ENCODE results near the gene KCNAB1. TPM values are rescaled to one million over a fixed set of nuclear protein-coding genes. Genes with fewer than 3 reads are reported as not detected.

KCNAB1 gene
- total RNA-seq, 1 donor from 2014 or later: 3.2 TPM

DNA sequence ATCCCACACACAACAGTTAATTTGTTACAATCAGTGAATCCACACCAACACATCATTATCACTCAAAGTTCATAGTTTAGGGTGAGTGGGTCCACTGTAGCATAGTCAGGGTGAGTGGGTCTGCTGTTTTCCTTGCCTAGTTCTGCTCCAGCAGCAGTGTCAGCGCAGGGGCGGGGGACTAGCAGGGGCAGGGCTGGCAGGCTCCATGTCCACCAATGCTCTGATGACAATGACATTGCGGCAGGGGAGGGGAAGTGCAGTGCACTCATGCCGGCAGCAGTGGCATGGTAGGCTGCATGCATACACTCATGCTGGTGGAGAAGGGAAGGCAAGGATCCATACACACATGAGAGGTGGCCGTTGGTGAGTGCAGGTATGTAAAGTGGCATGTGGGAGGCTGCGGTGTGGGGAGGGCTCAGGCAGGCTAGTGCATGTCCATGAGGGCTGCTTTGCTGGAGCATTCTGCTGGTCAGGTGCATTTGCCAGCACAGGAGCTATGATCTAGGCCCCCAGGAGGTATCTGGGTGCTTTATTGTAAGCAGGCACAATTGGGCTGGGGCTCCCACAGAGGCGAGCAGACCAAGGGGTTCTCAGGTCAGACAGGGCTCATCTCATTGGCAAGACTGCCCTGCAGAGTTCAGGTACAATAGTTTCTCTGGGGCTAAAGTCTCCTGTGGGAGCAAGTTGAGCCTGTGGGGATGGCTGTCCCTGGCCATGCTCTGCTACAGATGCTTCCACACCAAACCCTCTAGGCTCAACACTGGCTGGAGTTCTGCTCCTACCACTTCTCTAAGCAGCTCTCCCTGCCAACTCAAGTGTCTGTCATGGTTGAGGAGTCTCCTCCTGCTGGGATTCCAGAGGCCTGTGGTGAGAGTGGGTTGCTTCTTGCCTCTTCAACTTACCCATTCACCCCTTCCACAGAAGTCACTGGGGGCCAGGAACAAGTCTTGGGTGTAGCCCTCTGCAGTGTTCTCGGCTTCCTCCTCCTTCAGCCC is 81.3 kb downstream of the KCNAB1 start:
- peak; percentile 26 for ATAC-seq
- Histone ChIP-seq H3K4me3 (no peak overlapping the region), H3K4me1 (no peaks in the 10 kb centered on the region), H3K27ac (no peak overlapping the region), H3K36me3 (no peaks in the 10 kb centered on the region), H3K27me3 (no peaks in the 10 kb centered on the region), H3K9me3 (no peaks in the 10 kb centered on the region)
- intact Hi-C loops (cut with DNase I): no loop called here
- TF ChIP-seq, protein P1, sequence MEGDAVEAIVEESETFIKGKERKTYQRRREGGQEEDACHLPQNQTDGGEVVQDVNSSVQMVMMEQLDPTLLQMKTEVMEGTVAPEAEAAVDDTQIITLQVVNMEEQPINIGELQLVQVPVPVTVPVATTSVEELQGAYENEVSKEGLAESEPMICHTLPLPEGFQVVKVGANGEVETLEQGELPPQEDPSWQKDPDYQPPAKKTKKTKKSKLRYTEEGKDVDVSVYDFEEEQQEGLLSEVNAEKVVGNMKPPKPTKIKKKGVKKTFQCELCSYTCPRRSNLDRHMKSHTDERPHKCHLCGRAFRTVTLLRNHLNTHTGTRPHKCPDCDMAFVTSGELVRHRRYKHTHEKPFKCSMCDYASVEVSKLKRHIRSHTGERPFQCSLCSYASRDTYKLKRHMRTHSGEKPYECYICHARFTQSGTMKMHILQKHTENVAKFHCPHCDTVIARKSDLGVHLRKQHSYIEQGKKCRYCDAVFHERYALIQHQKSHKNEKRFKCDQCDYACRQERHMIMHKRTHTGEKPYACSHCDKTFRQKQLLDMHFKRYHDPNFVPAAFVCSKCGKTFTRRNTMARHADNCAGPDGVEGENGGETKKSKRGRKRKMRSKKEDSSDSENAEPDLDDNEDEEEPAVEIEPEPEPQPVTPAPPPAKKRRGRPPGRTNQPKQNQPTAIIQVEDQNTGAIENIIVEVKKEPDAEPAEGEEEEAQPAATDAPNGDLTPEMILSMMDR (IDR thresholded peaks at IDR 0.05): no peak
- DNase-seq: no peak

DNA sequence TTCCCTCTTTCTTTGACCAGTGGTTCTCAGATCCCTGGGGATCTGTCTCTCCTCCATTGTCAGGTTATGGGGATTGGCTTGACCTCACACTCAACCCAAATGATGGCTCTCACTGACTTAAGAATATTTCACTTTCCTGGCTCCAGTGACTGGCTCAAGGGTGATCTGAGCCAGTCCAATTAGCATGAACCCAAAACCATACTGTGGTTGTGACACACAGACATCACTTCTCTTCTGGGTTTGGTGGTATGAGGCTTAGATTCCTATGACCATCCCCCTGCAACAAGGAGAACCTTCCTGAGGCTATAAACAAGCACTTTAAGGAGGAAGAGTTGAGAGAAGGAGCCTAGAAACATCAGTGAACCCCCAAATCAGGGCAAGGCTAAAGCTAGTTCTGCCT is 85.8 kb downstream of the KCNAB1 start:
- Histone ChIP-seq H3K27ac (no peak overlapping the region), H3K4me3 (no peak overlapping the region), H3K9me3 (no peaks in the 10 kb centered on the region), H3K4me1 (no peaks in the 10 kb centered on the region), H3K36me3 (no peaks in the 10 kb centered on the region), H3K27me3 (no peaks in the 10 kb centered on the region)
- ATAC-seq (no peak), DNase-seq (no peak)
- intact Hi-C loops (cut with DNase I): no loop called here
- TF ChIP-seq, protein P1 (IDR thresholded peaks at IDR 0.05): no peak

DNA sequence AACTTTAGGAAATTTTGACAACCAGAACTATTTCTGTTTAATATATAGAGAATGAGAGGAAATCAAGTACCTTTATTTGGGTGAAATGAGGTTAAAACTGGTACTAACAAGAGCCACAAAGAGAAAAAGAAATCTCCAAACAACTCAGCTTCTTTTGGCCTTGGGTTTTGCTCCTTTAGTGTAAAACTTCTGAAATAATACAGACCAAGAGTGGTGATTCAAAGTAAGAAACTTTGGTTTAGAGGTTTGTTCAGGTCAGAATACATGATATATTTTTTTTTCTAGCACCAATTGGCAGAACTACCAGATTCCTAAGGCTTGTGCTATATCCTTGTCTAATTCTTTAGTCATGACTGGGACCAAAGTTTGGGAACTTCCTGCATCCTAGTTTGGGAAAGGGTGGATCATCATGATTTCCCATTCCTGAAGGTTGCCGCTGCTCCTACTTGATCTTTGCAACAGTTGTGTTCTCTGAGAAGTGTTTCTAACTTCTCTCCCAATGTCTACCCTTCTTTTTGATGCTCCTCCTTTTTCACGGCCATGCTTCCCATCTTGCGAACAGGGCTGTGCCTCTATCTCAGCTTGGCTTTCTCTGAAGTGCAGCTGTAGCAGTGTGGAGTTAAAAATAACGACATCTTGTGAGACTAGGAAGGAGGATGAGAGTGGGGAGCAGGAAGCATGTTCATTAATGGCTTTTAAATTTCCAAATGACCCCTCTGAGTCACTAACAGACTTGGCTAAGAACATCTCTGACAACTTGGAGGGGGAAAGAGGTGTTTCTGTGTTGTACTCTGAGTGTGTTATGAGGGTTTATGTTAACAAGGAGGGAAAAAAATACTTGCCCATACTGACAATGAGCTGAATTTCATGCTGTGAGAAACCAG is 87.7 kb downstream of the KCNAB1 start:
- no peaks in the 10 kb centered on the region for H3K4me1 ChIP-seq
- TF ChIP-seq, protein P1 (IDR thresholded peaks at IDR 0.05): no peak
- no peaks in the 10 kb centered on the region for H3K27me3 ChIP-seq
- intact Hi-C loops (cut with DNase I): no loop called here
- DNase-seq (no peak), ATAC-seq (no peak)
- H3K9me3 ChIP-seq: no peaks in the 10 kb centered on the region
- no peak overlapping the region for H3K4me3 ChIP-seq
- H3K27ac ChIP-seq: no peak overlapping the region
- H3K36me3 ChIP-seq: no peaks in the 10 kb centered on the region

DNA sequence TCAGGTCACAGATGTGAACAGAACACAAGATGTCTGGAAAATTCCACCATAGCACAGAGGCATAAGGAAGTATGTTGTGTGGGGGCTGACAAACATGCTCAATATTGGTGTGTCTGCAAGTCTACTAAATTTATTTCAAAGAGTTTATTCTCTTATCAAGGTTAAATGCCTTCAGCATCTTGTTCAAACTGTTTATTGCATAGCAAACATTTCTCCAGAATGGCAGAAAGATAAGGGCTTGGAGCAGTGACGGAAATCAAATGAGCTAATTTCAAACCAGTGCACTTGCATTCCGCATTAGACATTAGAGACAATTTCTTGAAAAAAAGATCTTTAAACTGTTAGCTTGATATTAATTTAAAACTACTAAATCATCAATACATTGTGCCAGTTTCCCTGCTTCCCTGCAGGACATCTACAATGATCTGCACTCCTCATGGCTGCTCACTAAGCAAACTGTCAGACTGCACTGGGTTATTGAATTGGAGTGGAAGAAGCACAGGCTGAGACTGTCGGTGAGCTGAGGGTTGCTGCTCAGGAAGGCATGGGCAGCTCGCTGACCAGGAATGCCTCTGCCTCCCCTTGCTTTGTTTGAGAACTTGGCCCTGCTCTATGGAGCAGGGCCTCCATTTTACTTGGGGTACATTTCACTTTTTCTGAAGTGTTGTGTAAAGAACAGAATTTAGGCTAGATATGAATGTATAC is 89.4 kb downstream of the KCNAB1 start:
- TF ChIP-seq, protein P1 (IDR thresholded peaks at IDR 0.05): no peak
- H3K9me3 ChIP-seq: no peaks in the 10 kb centered on the region
- H3K27me3 ChIP-seq: no peaks in the 10 kb centered on the region
- ATAC-seq: peak; percentile 63
- H3K27ac ChIP-seq: no peak overlapping the region
- intact Hi-C loops (cut with DNase I): no loop called here
- no peaks in the 10 kb centered on the region for H3K36me3 ChIP-seq
- no peak for DNase-seq
- H3K4me3 ChIP-seq: no peak overlapping the region
- no peaks in the 10 kb centered on the region for H3K4me1 ChIP-seq

DNA sequence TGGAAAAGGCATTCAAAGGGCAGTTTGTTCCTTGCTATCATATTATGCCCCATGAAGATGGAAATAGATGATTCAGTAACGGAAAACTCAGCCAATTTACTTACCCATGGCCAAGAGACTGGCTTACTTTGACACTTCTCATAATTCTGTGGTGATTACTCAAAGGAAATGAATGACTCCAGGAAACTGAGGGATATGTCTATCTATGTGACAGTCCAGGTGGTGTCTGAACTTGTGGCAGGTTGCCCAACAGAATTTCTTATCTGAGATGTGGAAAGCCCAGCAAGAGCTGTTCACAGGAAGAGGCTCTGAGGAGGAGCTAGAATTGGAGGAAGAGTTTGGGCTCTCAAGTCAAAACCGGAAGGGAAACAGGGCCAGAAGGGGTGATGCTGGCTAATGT is 91.2 kb downstream of the KCNAB1 start:
- no peaks in the 10 kb centered on the region for H3K4me1 ChIP-seq
- DNase-seq (no peak), ATAC-seq (no peak)
- no peaks in the 10 kb centered on the region for H3K9me3 ChIP-seq
- H3K27me3 ChIP-seq: no peaks in the 10 kb centered on the region
- no peaks in the 10 kb centered on the region for H3K36me3 ChIP-seq
- H3K27ac ChIP-seq: no peak overlapping the region
- TF ChIP-seq, protein P1 (IDR thresholded peaks at IDR 0.05): no peak
- H3K4me3 ChIP-seq: no peak overlapping the region
- intact Hi-C loops (cut with DNase I): no loop called here
